Right hindlimb (tissue), 1 donor: ENCODE results near the gene ZPR1.
A peak's percentile ranks its signal among the peaks of the same experiment; 100 is the strongest.
"Not testable (repeated sequence)": the region's sequence is repeated elsewhere in the genome, so short reads cannot be mapped to it uniquely, and the experiment has no call there.

Experiments used
- DNase-seq: peaks from one replicate; pipeline ENCODE4 v3.0.0-alpha.2; 2018

The ZPR1 gene, protein sequence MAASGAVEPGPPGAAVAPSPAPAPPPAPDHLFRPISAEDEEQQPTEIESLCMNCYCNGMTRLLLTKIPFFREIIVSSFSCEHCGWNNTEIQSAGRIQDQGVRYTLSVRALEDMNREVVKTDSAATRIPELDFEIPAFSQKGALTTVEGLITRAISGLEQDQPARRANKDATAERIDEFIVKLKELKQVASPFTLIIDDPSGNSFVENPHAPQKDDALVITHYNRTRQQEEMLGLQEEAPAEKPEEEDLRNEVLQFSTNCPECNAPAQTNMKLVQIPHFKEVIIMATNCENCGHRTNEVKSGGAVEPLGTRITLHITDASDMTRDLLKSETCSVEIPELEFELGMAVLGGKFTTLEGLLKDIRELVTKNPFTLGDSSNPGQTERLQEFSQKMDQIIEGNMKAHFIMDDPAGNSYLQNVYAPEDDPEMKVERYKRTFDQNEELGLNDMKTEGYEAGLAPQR

DNA sequence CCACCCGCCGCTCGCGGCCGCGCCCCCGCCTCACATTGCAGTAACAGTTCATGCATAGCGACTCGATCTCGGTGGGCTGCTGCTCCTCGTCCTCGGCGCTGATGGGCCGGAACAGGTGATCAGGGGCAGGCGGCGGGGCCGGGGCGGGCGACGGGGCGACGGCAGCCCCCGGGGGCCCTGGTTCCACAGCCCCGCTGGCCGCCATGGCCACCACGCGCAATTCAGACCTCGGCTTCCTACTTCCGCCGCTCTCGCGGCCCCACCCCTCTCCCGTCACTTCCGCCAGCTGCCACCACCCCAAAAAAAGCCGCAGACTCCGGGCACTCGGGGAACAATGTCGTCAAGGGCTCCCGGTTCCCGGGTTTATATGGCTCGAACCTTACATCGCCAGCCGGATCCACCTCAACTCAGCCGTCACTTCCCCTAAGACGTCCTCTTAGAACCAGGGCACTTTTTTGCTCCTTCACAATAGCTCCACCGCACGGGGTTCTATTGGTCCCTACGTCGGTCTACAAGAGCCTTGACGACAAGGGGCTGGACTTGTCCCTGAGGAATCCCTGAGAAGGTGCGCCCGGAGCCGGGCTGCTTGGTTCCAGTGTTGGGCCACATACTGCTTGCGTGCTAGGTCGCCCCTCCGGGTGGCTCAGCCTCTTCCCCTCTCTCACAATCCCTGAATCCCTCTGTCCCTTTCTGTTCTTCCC lies at the start of gene ZPR1:
Gene ZPR1 (minus strand): TSS at position 238 of the 701 bp plus-strand sequence. CDS start 33 bp downstream, at position 205.
- DNase-seq = peak; percentile 91

DNA sequence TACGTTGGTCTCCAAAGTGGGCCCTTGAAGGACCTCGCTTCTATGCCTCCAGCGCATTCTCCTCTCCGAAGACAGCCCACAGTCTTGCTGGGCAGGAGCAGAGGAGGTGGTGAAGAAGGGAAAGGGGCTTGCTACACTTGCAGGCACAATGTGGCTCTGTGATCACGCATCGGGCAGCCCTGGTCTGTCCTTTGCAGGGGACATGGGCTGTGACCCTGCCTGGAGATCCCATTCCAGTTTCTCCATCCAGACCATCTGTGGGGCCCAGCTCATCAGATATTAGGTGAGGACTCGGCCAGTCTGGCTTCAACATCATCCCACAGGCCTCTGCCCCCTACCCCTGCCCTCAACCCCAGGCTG lies 48.8 kb upstream of the ZPR1 start:
- DNase-seq = no peak

DNA sequence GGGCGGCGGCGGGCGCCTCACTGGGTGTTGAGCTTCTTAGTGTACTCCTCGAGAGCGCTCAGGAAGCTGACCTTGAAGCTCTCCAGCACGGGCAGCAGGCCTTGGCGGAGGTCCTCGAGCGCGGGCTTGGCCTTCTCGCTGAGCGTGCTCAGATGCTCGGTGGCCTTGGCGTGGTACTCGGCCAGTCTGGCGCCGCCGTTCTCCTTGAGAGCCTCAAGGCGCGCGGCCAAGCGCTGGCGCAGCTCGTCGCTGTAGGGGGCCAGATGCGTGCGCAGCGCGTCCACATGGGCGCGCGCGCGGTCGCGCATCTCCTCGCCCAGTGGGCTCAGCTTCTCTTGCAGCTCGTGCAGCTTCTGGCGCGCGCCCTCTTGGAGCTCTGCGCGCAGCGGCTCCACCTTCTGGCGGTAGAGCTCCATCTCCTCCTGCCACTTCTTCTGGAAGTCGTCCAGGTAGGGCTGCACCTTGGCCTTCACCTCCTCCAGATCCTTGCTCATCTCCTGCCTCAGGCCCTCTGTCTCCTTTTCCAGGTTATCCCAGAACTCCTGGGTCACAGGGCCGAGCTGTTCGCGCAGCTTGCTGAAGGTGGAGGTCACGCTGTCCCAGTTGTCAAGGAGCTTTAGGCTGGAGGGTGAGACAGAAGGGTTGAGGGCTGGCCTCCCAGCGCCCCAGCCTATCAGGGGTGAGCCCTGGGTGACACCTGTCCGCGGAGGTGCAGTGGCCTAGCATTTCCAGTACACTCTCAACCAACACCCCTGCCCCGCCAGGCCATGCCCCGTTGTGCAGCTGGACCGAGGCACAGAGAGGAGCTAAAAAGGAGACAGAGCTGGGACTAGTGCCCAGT lies 48.2 kb upstream of the ZPR1 start:
- peak; percentile 91 for DNase-seq

DNA sequence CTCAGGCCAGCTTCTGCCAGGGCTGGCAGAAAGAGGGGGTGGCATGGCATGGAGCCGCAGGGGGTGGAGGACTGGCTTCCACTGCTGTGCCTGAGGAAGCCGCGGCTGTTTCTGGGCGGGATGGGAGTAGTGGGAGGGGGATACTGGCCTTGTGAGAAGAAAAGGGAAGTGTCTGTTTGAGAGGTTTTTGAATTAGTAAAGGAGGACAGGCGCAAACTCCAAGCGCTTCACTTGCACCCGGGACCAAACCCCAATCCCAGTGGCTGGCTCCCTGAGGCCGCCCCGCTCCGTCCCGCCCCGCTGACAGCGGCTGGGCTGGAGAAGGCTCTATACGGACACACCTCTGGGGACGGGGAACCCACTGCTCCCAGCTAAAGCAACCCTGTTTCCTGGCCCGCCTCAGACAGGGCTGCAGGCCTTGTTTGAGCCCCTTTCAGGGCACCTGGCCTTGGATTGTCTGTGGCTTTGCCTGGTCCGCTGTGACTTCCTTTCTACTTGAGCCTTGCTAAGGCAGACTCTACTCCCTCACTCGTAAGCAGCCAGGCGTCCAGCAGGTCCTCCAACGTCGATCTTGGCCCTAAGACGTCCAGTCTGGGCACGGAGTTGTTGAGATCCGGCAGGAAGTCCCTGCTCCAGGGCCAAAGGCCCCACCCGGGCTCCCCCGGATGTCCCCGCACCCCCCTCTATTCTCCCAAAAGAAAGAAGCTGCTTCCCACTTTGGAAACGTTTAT lies 47.4 kb upstream of the ZPR1 start:
- no peak for DNase-seq

DNA sequence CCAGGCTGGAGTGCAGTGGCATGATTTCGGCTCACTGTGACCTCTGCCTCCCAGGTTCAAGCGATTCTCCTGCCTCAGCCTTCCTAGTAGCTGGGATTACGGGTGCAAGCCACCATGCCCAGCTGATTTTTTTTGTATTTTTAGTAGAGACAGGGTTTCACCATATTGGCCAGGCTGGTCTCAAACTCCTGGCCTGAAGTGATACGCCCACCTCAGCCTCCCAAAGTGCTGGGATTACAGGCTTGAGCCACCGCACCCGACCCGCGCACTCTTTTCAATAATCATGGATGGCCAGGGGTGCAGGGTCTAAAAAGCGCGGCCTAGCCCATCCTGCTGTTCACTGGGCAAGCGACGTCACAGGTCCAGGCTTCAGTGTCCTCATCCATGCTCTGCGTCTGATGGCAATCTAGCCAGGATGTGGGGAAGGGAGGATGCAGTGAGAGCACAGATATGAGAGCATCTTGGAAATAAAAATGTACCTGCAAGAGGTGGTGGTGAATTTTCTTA lies 46.8 kb upstream of the ZPR1 start:
- not testable (repeated sequence) for DNase-seq

DNA sequence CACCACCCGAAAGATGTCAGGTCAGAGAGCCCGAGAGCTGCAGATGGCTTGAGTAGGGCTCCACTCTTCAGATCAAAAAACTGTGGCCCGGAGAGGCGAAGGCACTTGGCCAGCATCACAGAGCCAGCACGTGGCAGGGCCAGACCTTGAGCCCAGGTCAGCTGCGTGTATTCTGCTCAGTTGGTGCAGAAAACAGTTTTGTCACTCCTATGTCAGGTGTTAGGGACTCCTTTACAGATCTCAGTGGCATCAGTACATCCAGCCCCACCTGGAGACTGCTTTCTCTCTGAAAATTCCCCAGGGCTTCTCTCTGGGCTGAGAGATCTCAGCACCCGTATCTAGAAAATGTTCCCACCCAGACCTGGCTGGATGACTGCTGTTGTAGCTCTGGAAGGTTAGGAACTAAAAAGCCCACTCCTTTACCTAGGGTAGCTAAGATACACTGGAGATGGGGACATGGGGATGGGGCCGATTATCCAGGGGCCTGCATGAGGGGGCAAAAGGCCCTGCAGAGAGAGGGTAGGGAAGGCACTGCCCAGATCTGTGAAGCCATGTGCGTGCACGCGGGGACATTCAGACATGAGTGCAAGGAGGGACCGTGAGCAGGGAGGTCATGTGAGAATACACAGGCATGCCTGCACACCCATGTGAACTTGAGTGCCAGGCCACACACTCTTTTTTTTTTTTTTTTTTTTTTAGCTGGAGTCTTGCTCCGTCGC lies 46.2 kb upstream of the ZPR1 start:
- no peak for DNase-seq

DNA sequence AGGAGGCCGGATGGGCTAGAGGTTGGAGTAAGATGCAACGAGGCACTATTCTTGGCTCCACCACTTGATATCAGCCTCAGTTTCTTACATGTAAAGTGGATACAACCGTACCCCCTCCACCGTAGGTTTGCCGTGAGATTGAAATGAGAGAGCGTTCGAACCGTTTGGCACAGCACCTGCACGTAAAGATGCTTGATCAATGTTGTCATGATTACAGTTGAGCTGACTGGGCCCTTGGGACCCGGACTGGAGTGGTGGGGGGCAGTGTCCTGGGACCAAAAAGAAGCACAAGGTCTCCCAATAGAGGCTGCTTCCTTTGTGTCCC lies 45.6 kb upstream of the ZPR1 start:
- DNase-seq = no peak

DNA sequence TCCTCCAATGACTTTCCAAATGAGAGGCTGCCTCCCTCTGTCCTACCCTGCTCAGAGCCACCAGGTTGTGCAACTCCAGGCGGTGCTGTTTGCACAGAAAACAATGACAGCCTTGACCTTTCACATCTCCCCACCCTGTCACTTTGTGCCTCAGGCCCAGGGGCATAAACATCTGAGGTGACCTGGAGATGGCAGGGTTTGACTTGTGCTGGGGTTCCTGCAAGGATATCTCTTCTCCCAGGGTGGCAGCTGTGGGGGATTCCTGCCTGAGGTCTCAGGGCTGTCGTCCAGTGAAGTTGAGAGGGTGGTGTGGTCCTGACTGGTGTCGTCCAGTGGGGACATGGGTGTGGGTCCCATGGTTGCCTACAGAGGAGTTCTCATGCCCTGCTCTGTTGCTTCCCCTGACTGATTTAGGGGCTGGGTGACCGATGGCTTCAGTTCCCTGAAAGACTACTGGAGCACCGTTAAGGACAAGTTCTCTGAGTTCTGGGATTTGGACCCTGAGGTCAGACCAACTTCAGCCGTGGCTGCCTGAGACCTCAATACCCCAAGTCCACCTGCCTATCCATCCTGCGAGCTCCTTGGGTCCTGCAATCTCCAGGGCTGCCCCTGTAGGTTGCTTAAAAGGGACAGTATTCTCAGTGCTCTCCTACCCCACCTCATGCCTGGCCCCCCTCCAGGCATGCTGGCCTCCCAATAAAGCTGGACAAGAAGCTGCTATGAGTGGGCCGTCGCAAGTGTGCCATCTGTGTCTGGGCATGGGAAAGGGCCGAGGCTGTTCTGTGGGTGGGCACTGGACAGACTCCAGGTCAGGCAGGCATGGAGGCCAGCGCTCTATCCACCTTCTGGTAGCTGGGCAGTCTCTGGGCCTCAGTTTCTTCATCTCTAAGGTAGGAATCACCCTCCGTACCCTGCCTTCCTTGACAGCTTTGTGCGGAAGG lies 44.8 kb upstream of the ZPR1 start:
- no peak for DNase-seq

DNA sequence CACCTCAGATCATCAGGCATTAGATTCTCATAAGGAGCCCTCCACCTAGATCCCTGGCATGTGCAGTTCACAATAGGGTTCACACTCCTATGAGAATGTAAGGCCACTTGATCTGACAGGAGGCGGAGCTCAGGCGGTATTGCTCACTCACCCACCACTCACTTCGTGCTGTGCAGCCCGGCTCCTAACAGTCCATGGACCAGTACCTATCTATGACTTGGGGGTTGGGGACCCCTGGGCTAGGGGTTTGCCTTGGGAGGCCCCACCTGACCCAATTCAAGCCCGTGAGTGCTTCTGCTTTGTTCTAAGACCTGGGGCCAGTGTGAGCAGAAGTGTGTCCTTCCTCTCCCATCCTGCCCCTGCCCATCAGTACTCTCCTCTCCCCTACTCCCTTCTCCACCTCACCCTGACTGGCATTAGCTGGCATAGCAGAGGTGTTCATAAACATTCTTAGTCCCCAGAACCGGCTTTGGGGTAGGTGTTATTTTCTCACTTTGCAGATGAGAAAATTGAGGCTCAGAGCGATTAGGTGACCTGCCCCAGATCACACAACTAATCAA lies 44.0 kb upstream of the ZPR1 start:
- DNase-seq = no peak

DNA sequence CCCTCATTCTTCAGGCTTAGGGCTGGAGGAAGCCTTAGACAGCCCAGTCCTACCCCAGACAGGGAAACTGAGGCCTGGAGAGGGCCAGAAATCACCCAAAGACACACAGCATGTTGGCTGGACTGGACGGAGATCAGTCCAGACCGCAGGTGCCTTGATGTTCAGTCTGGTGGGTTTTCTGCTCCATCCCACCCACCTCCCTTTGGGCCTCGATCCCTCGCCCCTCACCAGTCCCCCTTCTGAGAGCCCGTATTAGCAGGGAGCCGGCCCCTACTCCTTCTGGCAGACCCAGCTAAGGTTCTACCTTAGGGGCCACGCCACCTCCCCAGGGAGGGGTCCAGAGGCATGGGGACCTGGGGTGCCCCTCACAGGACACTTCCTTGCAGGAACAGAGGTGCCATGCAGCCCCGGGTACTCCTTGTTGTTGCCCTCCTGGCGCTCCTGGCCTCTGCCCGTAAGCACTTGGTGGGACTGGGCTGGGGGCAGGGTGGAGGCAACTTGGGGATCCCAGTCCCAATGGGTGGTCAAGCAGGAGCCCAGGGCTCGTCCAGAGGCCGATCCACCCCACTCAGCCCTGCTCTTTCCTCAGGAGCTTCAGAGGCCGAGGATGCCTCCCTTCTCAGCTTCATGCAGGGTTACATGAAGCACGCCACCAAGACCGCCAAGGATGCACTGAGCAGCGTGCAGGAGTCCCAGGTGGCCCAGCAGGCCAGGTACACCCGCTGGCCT lies 42.5 kb upstream of the ZPR1 start:
- no peak for DNase-seq

DNA sequence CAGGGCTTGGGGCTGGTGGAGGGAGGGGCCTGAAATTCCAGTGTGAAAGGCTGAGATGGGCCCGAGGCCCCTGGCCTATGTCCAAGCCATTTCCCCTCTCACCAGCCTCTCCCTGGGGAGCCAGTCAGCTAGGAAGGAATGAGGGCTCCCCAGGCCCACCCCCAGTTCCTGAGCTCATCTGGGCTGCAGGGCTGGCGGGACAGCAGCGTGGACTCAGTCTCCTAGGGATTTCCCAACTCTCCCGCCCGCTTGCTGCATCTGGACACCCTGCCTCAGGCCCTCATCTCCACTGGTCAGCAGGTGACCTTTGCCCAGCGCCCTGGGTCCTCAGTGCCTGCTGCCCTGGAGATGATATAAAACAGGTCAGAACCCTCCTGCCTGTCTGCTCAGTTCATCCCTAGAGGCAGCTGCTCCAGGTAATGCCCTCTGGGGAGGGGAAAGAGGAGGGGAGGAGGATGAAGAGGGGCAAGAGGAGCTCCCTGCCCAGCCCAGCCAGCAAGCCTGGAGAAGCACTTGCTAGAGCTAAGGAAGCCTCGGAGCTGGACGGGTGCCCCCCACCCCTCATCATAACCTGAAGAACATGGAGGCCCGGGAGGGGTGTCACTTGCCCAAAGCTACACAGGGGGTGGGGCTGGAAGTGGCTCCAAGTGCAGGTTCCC lies 41.8 kb upstream of the ZPR1 start, which contains the start of gene APOC3:
Gene APOC3 (plus strand): TSS at position 383 of the 659 bp plus-strand sequence. CDS start 676 bp downstream, outside the sequence.
- no peak for DNase-seq

DNA sequence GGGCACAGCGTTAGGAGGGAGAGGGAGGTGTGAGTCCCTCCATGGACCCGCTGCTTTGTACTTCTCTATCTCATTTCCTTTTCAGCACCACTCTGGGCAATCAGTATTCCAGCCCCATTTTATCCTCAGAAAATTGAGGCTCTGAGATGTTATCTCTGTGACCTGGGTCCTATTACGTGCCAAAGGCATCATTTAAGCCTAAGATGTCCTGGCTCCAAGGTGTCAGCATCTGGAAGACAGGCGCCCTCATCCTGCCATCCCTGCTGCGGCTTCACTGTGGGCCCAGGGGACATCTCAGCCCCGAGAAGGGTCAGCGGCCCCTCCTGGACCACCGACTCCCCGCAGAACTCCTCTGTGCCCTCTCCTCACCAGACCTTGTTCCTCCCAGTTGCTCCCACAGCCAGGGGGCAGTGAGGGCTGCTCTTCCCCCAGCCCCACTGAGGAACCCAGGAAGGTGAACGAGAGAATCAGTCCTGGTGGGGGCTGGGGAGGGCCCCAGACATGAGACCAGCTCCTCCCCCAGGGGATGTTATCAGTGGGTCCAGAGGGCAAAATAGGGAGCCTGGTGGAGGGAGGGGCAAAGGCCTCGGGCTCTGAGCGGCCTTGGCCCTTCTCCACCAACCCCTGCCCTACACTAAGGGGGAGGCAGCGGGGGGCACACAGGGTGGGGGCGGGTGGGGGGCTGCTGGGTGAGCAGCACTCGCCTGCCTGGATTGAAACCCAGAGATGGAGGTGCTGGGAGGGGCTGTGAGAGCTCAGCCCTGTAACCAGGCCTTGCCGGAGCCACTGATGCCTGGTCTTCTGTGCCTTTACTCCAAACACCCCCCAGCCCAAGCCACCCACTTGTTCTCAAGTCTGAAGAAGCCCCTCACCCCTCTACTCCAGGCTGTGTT lies 41.1 kb upstream of the ZPR1 start:
- peak; percentile 10 for DNase-seq

DNA sequence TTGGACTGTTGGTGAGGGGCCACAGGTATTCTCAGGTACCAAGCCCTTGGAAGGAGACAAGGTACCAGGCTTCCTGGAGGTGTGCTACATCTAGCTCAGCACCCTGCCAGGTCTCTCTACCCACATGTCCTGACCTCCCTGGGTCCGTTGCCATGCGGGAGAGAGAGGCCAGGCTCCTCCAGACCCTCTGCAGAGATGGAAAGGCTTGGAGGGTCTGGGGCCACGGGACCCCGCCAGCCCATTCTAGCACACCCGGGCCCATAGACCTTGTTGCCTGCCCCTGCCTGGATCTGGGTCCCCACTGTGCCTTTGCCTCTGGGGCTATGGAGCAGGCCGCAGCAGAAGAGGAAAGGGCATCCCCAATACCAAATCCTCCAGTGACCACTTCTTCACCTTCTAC lies 39.6 kb upstream of the ZPR1 start:
- no peak for DNase-seq

DNA sequence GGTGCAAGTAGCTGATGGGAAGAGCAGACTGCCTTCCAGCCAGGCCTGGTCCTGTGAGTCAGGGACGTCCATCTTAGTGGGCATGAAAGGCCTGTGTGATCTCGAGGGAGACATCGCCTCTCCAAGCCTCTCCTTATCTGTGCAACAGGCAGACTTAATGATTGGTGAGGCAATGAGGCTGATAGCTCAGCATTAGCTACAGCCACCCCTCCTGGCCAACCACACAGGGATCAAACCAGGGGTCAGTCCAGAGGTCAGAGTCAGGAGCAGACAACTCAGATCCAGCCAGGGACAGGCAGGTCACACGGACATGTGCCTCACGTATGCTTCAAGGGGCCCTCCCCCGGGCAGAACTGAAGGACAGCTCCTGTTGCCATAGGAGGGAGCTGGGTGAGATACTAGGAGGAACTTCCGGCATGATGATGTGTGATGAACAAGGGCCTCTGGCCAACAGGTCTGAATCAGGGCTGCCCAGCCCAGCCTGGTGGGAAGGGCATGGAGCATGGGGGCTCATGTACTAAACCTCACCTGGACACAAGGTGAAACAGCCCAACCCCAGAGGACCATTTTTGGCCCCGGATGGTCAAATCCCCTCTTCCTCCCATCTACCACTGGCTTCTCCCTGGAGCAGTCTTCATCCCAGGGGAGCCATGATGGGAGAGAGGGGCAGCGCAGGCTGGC lies 39.1 kb upstream of the ZPR1 start:
- no peak for DNase-seq

DNA sequence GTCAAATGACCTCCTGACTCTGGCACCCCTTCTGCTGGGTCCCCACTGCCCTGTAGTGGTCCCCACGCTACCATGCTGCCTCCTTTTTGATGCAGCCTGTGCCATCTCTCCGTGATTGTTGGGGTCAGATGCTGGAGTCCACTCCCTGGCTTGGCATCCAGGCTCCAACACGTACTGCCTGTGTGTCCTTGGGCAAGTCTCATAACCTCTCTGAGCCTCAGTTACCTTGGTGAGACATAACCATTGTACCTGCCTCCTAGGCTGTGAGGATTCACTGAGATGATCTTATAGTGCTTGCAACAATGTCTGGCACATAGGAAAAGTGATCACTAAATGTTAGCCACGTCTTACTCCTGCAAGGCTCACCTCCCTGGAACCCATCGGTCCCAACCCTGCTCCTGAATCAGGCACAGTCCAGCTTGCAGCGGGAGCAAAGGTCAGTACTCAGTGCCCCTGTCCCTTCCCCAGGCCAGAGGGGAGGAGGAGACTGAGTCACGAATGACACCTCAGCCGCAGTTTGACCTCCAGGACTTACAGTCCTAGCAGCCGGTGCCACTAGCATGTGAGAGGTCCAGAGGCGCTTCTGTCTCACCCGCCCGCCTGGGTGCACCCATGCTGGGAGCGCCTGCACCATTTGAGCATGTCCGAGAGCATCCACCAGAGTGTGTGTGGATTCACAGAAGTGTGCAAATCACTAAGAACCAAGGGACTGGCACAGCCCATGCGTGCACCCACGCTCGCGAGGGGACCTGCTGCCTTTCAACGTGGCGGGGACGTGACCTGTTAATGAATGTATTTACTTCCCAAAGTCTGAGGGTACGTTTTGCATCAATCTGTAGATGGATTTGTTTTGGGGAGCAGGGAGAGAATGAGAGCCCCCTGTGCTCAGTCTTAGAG lies 38.3 kb upstream of the ZPR1 start:
- DNase-seq = no peak

DNA sequence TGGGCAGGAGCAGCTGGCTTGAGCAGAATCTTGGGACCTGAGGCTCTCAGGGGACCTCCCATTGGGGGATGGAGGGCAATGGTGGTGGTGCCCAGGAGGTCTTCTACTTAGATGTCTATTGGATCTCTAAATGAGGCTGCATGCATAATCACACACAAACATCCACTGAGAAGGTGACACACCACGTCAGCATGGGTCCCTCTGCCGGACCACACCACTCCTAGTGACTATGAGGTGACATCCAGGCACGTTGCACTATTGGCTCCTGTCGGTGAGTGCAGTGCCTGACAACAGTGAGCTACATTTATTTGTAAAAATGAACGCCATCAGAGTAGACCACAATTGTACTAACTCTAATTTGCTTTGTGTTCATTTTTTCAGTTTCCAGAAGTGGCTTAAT lies 37.6 kb upstream of the ZPR1 start:
- DNase-seq = no peak
